T1000 (cell line): ENCODE measurements around the gene GCSH.

Experiments used
- DNase-seq: peaks from one replicate; lab custom pipeline; 2025; ENCODE audit warnings: mixed read lengths; lab: John Stamatoyannopoulos, UW

GCSH gene

DNA sequence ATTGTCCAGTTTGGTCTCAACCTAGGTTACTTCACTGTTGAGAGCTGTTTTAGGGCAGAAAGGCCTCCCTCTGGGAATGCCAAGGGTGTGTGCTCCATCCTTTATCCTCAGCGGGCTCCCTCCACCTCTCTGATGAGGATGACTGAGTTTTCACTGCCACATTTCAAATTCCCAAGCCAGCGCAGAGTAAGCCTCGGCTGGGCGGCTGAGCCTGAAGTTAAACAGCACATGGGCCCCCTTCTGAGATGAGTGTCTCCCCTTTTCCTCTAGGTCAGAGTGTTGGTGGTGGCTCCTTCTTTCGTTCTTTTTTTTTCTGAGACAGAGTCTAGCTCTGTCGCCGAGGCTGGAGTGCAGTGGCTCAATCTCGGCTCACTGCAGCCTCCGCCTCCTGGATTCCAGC lies 5.5 kb upstream of the GCSH start:
- DNase-seq: no peak

DNA sequence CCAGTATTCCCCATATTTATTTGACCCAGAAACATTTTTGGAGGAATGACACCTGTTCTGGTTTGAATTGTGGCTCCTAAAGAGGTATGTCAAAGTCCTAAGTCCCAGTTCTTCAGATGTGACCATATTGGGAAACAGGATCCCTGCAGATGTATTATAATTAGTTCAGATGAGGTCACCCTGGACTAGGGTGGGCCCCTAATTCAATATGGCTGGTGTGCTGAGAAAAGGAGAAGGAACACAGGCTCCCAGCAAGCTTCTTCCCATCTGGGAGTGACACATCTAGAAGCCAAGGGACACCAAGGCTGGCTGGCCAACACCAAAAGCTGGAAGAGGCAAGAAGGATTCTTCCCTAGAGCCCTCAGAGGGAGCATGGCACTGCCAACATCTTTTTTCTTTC lies 3.8 kb upstream of the GCSH start:
- no peak for DNase-seq

DNA sequence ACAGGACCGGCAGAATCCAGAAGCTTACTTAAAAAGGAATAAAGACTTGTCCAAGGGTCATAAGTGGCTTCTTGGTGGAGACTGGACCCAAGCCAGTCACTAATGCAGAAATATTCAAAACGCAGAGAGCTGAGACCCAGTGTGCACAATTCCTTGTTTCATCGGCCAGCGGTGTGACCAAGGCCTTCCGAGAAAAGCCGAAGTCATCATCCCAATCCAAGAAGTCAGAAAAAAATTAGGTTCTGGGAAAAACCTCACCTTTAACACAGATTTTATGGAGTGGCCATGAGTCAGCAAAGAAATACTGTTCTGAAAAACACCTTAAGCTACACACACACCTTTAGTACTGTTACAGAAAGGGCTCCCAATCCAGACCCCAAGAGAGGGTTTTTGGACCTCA lies 1.0 kb upstream of the GCSH start:
- DNase-seq: no peak

DNA sequence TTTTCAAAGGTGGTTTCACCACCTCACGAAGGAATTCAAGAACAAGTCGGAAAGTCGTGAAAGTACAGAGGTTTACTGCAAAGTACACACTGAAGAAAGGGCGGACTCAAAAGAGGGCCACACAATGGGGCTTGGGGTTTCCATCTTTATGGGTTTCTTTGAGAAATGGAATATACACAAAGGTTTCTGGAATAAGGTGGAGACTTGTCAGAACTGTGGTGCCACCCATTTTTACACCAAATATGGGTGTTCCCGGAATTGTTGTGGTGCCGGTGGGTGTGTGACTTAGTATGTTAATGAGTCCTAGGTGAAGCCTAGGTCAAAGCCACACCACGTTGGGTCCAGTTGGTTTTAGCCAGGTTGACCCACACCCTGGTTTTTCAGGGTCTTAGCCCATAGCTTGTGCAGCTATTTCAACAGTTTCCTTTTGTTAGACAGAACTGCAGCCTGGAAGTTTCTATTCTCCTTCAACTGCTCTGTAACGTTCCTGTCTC lies 567 bp upstream of the GCSH start:
- DNase-seq: no peak

DNA sequence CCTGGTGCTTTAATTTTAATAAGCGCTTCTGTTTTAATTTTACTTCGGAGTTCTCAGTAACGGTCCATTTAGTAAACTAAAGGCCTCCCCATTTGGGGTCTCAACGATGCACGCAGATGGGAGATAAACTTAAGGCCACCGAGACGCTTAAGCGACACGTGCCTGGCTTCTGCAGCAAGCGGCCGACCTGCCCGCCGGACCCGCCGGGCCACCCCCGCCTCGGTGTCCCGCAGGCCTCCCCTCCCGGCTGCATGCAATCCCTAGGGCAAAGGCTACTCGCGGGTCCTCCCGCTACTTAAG lies 592 bp downstream of the GCSH start:
- no peak for DNase-seq

DNA sequence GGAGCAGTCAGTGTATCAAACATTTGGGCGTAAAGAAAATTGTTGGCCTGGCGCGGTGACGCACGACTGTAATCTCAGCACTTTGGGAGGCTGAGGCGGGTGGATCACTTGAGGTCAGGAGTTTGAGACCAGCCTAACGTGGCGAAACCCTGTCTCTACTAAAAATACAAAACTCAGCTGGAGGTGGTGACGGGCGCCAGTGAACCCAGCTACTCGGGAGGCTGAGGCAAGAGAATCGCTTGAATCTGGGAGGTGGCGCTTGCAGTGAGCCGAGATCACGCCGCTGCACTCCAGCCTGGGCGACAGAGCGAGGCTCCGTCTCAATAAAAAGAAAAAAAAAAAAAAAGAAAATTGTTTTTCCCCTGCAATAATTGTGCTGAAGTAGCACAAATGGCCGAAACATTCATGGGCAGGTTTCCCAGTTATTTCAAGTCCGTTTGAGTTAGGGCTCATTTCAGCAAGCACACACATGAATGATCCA lies 1.4 kb downstream of the GCSH start:
- no peak for DNase-seq

DNA sequence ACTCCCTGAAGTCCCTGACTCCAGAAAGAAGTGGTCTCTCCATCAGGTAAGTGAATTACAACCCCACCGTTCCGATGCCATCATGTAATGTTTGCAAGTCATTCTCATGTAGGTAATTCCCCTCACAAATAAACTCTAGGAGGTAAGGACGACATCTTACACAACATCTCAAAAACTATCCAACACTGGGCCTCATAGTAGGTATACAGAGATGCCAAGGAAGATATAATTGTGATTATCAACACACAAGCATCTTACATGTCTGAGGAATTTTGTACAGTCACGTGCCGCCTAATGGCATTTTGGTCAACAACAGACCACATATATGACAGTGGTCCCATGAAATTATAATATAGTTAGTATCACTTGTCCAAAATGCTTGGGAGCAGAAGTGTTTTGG lies 7.4 kb downstream of the GCSH start:
- no peak for DNase-seq

DNA sequence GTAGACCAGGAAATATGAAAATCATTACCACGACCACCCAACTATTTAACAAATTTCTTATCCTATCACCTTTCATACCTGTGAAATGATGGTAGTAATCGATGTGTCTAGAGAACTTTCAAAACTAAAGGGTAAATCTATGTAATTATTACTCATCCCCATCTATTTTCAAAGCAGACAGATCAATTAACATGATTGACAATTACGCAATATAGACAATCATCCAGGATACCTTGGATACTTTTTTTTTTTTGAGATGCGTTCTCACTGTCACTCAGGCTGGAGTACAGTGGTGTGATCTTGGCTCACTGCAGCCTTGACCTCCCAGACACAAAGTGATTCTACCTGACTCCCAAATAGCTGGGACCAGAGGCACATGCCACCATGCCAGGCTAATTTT lies 15.2 kb downstream of the GCSH start:
- no peak for DNase-seq

DNA sequence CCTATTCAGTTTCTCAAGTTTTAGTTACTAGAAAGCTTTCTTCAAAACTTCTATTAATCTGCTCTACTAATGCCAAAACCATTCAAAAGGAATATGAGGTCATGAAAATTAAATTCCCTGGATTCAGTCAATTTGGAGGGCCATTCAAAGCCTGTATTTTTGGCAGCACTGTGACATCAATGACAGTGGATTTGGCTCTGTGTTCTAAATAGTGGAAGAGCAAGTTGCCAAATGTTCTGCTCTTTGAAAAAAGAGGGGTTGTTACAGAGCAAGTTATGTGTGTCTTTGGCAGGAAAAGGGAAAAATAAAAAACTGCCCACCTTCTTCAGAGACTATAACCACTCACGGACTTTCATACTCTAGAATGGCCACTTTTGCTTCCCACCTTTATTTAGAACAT lies 16.0 kb downstream of the GCSH start:
- no peak for DNase-seq

DNA sequence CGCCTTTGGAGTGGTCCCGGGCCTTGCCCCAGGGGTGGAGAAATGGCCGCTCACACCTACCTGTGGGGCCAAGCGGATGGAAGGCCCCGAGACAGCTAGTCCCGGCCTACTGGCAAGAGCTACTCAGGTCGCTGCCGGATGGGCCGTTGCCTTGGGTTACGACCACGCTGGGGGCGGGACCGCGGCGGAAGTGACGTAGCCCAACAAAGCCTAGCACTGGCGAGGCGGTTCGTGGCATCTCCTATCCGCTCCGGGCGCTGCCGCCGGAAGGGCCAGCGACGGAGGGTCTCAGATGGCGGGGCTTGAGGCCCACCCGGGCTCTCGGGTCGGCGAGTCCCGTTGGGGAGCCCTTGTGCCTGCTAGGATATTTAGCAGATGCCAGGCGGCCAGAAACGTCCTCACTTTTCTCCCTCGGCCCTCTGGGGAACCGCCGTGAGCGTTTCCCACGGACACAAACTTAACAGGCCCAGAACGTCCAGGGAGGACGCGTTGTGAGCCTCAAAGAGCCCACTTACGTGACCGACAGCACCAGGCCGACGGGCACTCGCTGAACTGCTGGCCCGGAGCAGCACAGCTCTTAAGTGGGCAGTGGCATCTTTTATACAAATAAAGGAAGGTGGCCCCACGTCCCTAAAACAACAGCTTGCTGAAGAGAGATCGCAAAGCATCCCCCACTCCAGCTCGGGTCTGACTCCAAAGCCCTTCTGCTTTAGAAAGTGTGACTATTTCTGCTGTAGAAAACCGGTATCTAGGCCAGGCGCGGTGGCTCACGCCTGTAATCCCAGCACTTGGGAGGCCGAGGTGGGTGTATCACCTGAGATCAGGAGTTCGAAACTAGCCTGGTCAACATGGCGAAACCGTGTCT lies 18.9 kb downstream of the GCSH start, which contains the start of gene C16orf46:
C16orf46 (minus strand) TSS at position 163 of the 865 bp plus-strand sequence. CDS start 13,283 bp downstream, outside the sequence.
- DNase-seq: peak; percentile 88

DNA sequence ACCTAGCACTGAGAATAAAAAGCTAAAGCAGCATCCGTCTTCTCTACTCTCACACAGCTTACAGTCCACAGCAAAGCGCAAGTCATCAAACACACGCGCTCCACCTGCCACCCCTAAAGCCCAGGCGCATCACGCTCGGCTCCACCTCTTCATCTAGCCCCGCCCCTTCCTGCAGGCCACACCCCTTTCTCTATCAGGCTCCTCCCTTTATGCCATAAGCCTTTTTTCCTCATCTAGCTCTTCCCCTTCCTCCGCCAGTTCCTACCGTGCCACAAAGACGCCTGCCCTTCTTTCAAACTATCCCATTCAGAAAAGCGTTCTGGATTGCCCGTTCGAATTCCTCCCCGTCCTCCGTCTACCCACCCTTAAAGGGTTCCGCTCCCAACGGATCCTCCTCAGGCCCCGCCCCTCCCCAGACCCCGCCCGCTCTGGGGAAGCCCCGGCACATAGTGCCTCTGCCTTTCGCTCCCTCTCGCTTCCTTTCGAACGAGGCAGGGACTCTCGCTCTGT lies 19.6 kb downstream of the GCSH start:
- DNase-seq: peak; percentile 88

DNA sequence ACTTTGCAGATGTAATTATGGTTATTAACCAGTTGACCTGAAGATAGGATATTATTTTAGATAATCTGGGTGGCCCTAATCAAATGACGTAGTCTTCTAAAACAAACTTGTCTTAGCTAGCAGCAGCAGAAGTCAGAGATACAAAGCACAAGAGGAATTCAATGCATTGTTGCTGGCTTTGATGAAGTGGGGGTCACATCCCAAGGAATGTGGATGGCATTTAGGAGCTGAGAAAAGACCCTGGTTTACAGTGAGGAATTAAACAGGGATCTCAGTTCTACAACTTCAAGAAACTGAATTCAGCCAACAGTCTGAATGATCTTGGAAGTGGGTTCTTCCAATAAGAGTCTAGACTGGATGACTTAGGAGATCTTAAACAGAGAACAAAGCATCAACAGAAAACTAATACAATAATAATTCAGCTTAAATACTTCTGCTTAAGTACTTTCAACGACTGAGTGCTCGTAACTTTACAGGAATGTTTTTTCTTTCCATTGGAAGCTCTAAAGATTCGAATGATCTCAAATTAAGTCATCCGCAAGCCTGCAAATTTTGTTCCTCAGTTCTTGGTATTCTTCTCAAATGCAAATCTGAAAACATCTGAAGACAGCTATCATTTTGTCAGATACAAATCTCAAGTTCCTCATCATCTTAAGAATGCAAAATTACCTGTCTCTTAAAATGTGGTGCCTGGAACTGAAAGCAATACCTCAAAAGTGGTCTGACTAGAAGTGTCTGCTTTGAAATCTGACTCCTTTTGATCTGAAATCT lies 22.4 kb downstream of the GCSH start:
- DNase-seq: no peak

DNA sequence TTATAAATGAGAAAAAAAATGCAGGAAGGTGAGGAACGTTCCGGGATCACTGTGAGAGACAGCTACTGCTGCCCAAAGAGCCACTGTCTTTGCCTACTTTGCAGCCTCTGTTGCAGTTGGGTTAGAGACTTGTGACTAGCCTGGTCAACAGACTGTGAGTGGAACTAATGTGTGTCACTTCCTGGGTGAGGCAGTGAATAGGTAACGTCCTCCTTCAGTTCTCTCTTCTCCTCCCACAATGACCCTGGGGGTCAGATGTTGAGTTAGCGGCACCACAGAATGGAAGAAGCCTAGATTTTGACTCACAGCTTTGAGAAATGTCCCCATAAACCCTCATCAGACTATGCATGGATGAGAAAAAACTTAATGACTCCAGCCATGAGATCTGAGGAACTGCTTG lies 24.4 kb downstream of the GCSH start:
- peak; percentile 2 for DNase-seq

DNA sequence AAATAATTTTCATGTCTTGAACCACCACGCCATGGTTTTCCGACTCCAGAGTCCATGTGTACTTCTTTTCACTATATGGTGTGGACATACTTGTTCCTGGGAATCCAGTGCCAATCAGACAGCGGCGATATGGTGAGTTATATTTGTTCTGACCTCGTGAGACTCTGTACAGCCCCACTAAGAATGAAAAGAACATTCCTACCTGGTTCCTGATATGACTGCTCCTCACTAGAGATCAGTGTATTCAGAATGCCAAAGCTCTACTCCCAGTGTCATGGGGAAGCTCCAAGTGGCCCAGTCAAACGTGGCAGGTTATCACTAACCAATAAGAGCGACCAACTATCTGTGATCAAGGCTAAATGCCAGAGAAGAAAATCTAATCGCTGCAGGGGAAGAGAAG lies 25.2 kb downstream of the GCSH start:
- no peak for DNase-seq

DNA sequence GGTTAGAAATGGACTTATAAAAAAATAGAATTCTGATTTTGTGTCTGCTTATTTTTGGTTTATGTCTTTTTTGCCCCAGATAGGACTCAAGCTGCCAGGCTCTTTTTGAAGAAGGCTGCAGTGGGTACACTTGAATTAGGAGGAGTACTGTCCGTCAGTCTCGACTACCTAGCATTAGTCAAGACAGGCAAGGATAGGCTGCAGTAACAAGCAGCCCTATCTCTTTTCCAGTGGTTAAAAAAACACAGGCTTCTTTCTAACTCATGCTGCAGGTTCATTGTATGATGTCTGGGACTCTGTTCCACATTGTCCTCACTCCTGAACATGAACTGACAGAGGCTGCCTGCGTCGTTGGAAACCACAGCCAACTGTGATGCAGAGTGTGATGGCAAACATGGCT lies 27.1 kb downstream of the GCSH start:
- DNase-seq: no peak

DNA sequence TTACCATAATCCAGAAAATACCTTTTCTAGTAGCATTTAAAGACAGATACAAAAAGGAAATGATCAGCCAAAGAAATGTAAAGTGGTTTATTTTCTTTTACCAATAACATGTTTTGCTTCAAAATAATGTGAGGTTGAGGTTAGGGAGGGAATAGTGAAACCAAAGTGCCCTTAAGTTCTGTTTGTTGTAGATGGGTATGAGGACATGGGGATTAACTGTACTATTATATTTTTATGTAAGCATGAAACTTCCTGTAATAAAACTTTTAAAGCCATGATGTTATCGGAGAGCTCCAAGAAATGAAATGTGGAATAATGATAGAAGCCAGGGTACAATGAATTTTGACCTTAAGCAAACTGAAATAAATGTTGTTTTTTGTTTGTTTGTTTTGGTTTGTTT lies 29.0 kb downstream of the GCSH start:
- DNase-seq: no peak

DNA sequence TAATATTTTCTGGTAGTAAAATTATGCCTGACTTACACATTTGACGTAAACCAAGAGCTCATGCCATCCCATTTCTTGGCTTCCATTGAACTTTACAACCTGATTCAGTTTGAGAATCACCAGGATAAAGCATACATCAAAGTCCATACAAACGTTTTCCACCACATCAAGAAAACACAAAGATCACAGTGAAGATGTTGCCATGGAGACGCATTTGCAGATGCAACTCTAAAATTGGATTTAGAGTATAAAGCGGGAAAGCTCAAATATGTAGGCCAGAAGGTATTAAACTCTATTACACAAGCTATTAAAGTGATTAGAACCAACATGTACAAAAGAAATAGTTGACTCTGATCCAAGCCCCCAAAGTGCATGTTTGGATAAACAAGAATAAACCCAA lies 29.5 kb downstream of the GCSH start:
- no peak for DNase-seq

DNA sequence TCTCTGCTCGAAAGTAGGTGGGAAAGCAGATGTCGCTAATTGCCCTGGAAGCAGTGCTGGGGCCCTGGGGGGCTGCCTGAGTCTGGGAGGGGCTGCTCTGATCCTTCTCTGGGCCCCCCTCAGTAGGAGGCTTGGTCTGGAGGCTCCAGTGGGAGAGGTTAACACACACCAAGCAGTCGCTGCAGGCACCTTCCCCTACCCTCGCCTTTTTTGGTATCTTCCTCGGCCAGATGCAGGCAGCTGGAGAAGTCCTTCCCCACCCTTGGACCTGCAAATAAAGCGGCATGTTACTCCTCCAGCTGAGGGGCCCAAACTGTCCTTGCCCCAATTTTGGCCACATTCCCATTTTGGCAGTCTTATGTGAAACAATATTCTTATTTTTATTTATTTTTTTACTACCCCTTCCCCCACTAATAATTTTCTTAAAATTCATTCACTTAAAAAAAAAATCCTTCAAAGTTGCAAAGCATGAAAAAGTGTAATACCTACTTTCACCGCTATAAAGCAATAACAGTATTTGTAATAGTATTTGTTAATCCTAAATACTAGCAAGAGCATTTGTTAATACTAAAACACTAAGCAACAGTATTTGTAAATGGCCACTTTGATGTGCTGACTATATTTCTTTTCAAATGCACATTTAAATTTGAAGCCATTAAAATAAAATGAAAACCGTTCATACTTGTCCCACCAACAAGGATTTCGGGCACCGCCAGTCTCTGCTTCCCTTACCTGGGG lies 34.2 kb downstream of the GCSH start:
- no peak for DNase-seq

DNA sequence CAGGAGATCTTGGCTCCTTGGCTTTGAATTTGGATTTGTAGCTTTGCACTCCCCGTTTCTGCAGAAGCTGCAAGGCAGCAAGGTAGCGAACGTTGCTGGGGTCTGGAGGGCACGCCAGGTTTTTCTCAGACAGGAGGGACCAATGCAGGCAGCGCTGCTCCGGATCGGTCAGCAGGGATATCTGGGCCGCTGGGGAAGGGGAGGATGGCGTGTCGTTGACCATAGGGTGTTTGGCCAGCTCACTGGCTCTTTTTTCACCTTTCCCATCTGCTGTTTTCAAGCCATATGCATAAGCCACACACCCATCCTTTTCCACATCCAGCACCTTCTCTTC lies 34.9 kb downstream of the GCSH start:
- DNase-seq: no peak

DNA sequence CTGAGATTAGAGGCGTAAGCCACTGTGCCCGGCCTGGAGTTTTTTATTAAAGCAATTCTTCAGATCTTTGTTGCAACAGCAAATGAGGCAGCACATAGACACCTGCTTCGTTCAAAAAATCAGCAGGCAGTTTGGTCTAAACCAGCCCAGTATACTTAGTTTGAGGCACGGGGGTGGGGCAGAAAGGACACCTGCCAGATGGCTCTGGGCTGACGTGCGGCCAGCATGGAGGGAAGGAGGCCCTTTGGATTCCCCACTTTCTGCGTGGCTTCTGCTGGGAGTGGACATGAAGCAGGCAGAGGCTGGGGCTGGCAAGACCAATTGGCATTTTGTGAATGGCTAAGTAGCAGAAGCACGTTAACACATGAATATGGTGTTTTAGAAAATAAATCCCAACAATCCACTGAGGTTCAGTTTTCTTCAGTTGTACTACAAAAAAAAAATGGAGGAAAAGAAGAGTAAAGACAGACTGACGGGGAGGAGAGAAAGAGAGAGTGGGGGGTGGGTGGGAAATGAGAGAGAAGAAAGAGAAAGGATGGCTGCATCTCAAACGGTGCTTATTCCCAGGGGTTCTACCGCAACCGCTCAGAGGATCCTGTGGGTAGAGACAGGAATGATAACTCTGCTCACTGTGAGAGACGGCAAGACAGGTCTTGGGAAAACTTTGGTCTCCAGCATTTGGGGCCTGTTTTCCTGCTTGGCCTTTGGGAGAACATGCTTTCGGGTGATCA lies 35.5 kb downstream of the GCSH start:
- no peak for DNase-seq

DNA sequence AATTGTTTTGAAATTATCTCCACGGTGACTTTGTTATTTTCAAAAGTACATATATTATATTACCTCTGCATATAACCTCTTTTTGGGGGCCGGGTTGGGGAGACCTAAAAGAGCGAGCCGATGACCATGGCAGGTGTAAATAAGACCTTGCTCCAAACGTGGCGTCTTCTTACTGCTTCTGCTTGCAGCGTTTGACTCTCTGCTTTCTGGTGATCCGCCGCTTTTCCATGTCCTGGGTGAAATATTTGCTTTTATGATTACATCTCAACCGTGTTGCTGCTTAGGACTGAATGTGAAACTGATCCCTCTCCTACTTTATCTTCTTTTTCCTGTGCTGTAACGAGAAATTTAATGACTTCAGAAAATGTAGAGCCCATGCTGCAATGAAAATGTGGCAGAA lies 42.4 kb downstream of the GCSH start:
- no peak for DNase-seq

DNA sequence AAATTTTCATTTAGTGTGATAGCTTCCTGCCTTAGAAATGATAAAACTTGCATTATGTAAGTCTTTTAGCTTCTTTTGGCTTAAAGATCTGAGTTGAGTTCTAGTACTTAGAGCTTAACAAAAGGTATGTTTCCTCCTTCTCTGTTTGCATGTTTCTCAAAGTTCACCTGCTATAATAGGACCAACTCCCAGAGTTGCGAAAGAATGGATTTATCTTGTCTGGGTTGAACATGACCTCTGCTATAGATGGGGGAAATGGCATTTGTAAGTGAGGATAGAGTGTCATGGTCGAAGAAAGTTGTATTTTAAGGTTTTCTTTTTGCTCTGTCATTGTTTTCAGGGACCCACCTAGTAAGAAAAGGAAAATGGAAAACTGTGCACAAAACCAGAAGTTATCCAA lies 53.4 kb downstream of the GCSH start:
- no peak for DNase-seq
